Activated CD8-positive, alpha-beta memory T cell treated with anti-CD3 and anti-CD28 coated beads, Interleukin-2, amount 10 ng/mL, durations not matched to agents 7 days and 5 days (primary cell): ENCODE data around the gene SH3BGRL. TPM values are rescaled to one million over a fixed set of nuclear protein-coding genes. Genes with fewer than 3 reads are reported as not detected.

ENCODE experiments used
- ATAC-seq: fragments of 150-1000 bp; cut with Tn5 transposase; one replicate; pipeline ENCODE4 v1.10.0; 2021; ENCODE audit warnings: moderate library complexity
- CTCF ChIA-PET: fragments of 350-600 bp; sonication (Branson Sonifier 250); formaldehyde crosslinking; loops from one replicate; lab custom pipeline; 2021; ENCODE audit warnings: antibody characterized with exemption; lab: Charles Lee
- DNase-seq: peaks from one replicate; pipeline ENCODE4 v3.0.0-alpha.2; 2020
- H3K27ac Mint-ChIP-seq: one replicate; pipeline ENCODE4 v1.8.0; 2021; ENCODE audit warnings: mild to moderate bottlenecking, mixed read lengths
- H3K27me3 Mint-ChIP-seq: one replicate; pipeline ENCODE4 v1.8.0; 2021; ENCODE audit warnings: mixed read lengths
- H3K36me3 Mint-ChIP-seq: one replicate; pipeline ENCODE4 v1.8.0; 2021; ENCODE audit warnings: mild to moderate bottlenecking, mixed read lengths
- H3K4me1 Mint-ChIP-seq: one replicate; pipeline ENCODE4 v1.8.0; 2021; ENCODE audit warnings: mixed read lengths
- H3K4me3 Mint-ChIP-seq: one replicate; pipeline ENCODE4 v1.8.0; 2021; ENCODE audit warnings: mild to moderate bottlenecking, moderate library complexity, mixed read lengths
- H3K9me3 Mint-ChIP-seq: one replicate; pipeline ENCODE4 v1.8.0; 2022; ENCODE audit warnings: low read depth, mixed read lengths
- total RNA-seq, 2 experiments: library from RNA; stranded (reverse); gene quantifications; one replicate each; pipeline ENCODE4 v1.2.3, GENCODE V29; 2021

SH3BGRL gene
- total RNA-seq, 2 experiments from 2014 or later = 54.7 to 59.8 TPM

DNA sequence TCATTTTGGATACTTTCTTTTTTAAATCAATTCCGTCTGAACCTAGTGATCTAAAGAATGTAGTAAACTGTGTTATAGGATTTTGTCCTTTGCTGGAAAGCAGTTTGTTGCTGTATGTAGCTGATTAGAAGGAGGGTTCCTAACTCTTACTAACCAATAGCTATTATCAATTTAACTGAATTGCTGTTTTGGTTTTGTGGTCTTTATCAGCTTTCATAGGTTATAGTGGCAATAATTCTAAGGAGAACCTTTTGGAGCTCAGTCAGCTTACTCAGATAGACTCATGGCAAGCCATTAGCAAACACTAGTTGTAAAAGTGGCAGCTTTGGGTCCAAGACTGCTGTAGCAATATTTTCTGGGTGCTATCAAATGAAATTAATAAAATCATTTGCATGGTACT lies 29.6 kb downstream of the SH3BGRL start:
- no peaks in the 10 kb centered on the region for H3K4me1 Mint-ChIP-seq
- ATAC-seq = no peak
- peaks cover 12% of the 10 kb centered on the region for H3K36me3 Mint-ChIP-seq
- no peaks in the 10 kb centered on the region for H3K9me3 Mint-ChIP-seq
- no peak overlapping the region for H3K4me3 Mint-ChIP-seq
- CTCF ChIA-PET = no interaction called here
- no peak for DNase-seq
- no peaks in the 10 kb centered on the region for H3K27me3 Mint-ChIP-seq
- no peak overlapping the region for H3K27ac Mint-ChIP-seq

DNA sequence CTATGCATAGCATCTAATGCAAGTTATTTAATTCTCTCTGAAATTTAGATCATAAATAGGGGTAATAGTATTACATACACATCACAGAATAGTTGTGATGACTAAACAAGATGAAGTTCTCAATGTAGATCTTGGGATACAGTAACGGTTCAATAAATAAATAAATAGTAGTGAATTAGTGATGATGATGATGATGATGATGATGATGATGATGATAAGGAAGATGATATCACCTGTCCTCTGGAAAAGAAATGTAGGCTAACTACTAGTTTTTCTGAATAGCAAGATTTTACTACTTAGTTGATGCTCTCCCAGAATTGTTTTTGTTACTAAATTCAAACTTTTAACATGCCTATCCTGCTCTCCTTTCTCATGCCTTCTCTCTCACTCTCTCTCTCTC lies 30.3 kb downstream of the SH3BGRL start:
- ATAC-seq = no peak
- H3K4me3 Mint-ChIP-seq = no peak overlapping the region

DNA sequence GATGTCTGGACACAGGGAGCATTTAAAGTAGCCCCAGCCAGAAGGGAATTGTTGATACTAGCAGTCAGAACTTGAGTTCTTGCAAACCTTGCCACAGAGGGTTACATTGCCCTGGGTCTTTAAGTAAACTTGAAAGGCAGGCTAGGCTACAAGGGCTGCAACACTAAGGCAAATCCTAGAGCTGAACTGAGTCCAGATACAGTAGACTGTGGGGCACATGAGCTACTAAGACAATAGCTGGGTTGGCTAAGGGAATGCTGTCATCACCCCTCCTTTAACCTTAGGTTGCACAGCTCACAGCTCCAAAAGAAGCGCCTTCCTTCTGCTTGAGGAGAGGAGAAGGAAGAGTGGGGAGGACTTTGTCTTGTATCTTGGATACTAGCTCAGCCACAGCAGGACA lies 35.6 kb downstream of the SH3BGRL start:
- DNase-seq (no peak), ATAC-seq (no peak)
- Mint-ChIP-seq H3K4me1 (no peaks in the 10 kb centered on the region), H3K4me3 (no peak overlapping the region), H3K36me3 (peaks cover 53% of the 10 kb centered on the region), H3K9me3 (peaks cover 3% of the 10 kb centered on the region), H3K27me3 (no peaks in the 10 kb centered on the region), H3K27ac (no peak overlapping the region)
- CTCF ChIA-PET = no interaction called here

More for the DNA sequence above, 30.3 kb downstream of the SH3BGRL start:
- CTCF ChIA-PET = no interaction called here
- no peaks in the 10 kb centered on the region for H3K4me1 Mint-ChIP-seq
- H3K27me3 Mint-ChIP-seq = no peaks in the 10 kb centered on the region
- no peak for DNase-seq
- no peaks in the 10 kb centered on the region for H3K9me3 Mint-ChIP-seq
- peaks cover 19% of the 10 kb centered on the region for H3K36me3 Mint-ChIP-seq
- H3K27ac Mint-ChIP-seq = no peak overlapping the region

DNA sequence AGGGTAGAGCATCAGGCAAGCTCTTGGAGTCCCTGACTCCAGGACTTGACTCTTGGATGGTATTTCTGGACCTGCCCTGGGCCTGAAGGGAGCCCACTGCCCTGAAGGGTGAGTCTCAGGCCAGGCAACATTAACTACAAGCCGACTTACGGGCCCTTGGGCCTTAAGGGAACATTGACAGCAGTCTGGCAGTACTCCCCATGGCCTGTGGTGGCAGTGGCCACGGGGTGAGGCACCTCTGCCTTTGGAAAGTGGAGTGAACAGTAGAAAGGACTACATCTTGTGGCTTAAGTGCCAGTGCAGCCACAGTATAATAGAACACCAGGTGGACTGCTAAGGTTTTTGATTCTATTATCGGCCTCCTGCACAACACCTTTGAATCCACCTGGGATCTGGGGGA lies 36.3 kb downstream of the SH3BGRL start:
- Mint-ChIP-seq H3K4me3 (no peak overlapping the region), H3K4me1 (no peaks in the 10 kb centered on the region), H3K36me3 (peaks cover 57% of the 10 kb centered on the region), H3K27me3 (no peaks in the 10 kb centered on the region), H3K9me3 (peaks cover 3% of the 10 kb centered on the region), H3K27ac (no peak overlapping the region)
- ATAC-seq (no peak), DNase-seq (no peak)
- CTCF ChIA-PET = no interaction called here

DNA sequence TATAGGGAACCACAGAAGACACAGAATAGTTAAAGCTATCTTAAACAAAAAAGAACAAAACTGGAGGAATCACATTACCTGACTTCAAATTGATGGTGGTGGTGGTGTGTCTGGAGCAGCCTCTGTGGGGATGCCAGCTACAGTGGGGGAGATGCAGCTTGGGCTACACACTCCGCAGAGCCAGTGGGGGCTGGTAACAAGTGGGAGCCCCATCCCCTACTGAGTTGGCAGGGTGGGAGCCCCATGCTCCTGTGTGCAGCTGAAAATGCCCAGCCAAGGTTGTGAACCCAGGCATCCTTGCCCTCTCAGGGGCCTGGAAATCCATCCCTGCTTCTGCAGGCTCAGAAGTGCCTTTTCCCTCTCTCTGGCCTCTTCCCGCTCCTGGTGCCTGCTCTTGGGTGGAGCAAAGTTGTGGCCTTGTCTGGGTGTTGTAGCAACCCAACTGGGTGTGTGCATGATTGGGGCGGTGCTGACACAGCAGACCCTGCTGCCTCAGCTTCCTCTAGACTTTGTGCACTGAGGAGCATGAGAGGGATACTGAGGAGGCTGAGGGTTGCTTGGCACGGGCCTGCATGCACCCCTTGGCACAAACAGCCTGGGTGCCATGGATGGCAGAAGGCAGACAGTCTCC lies 38.9 kb downstream of the SH3BGRL start:
- no peaks in the 10 kb centered on the region for H3K27me3 Mint-ChIP-seq
- H3K9me3 Mint-ChIP-seq = peaks cover 3% of the 10 kb centered on the region
- peaks cover 53% of the 10 kb centered on the region for H3K36me3 Mint-ChIP-seq
- no peak overlapping the region for H3K27ac Mint-ChIP-seq
- no peaks in the 10 kb centered on the region for H3K4me1 Mint-ChIP-seq
- no peak overlapping the region for H3K4me3 Mint-ChIP-seq
- DNase-seq (no peak), ATAC-seq (no peak)
- CTCF ChIA-PET = no interaction called here

DNA sequence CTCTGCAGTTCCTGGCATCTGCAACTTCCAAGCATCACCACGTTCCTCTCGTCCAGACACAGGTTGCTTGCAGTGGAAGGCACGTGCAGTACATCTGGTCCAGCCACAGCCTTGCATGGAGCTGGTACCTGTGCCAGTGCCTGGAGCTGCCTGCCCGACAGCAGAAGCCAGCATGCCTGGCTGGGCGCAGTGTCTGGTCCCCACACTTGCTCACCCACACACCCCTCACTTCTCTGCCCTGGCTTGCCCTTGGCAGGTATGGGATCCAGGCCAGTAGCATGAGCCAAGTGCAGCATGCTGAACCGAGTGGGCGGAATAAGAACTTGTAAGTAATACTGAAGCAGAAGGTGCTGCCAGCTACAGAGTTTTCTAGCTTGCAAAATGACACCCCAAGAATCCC lies 39.9 kb downstream of the SH3BGRL start:
- Mint-ChIP-seq H3K36me3 (peaks cover 47% of the 10 kb centered on the region), H3K27ac (no peak overlapping the region), H3K4me1 (no peaks in the 10 kb centered on the region), H3K9me3 (peaks cover 3% of the 10 kb centered on the region), H3K27me3 (no peaks in the 10 kb centered on the region), H3K4me3 (no peak overlapping the region)
- ATAC-seq = no peak
- CTCF ChIA-PET = no interaction called here
- no peak for DNase-seq

DNA sequence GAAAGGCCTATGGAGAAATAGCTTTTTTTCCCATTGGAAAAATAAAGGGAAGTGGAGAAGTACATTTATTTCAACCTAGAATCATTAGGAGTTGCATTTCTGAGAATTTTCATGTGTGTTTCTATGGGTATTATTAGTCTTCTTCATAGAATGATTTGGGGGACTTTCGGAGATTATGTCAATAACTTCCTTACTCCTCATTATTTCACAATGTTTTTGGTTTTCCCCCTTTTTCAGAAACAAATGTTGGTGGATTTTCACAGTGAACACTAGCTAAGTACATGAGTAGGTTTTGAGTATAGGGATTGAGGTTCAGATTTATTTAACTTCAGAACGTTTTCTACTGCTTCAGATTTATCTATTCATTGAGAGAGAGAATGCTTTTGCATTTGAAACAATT lies 54.0 kb downstream of the SH3BGRL start:
- Mint-ChIP-seq H3K9me3 (no peaks in the 10 kb centered on the region), H3K27me3 (no peaks in the 10 kb centered on the region), H3K27ac (no peak overlapping the region), H3K4me1 (no peaks in the 10 kb centered on the region), H3K4me3 (no peak overlapping the region), H3K36me3 (peaks cover 4% of the 10 kb centered on the region)
- ATAC-seq (no peak), DNase-seq (no peak)
- CTCF ChIA-PET = no interaction called here

DNA sequence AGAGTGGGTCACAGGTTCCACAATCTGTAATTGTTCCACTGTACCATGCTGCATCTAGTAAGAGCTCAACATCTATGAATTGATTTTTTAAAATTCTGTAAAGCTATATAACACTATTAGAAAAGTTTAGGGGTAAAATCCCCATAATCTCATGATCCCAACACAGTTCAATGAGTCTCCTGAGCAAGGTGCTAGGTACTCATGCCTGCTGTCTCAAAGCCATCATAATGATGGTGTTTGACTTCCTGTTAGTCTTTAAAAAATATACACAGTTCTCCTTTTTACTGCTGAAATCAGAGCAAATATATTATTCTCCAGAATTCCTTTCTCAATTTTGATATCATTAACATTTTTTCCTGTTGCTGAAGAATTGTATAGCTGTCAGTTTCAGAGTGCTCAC lies 55.9 kb downstream of the SH3BGRL start:
- CTCF ChIA-PET = no interaction called here
- peaks cover 4% of the 10 kb centered on the region for H3K36me3 Mint-ChIP-seq

DNA sequence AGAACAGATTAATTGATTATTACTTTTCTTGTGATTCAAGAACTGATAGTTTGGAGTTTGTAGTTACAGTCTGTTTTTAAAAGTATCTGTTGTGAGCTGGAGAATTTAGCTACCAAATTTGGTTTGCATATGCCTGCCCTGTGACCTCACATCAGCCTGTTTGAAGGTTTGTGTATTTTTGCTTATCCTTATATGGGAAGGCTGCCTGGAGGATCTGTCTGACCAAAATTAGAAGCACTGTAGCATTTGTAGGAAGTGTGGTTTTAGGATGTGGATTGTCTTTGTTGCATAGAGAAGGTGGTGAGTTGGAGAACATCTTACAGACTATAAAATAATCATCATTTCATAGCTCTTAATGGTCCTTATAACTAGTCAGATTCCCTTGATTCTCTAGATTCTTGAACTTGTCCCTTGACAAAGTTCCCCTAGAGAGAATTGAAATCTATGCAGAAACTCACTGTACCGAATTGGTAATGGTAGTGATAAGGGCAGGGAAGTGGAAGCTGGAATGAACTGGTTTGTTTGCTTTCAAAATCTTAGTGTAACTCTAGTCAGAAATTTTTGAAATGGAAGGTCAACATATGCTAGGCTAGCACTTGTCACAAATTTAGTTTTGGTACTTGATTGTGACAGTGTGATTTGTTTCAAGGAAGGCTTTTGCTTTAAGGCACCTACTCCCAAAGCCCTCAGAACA lies 57.3 kb downstream of the SH3BGRL start:
- Mint-ChIP-seq H3K4me3 (no peak overlapping the region), H3K36me3 (no peaks in the 10 kb centered on the region), H3K27me3 (no peaks in the 10 kb centered on the region), H3K4me1 (no peaks in the 10 kb centered on the region), H3K27ac (no peak overlapping the region), H3K9me3 (no peaks in the 10 kb centered on the region)
- CTCF ChIA-PET = no interaction called here
- ATAC-seq (no peak), DNase-seq (no peak)

More for the DNA sequence above, 55.9 kb downstream of the SH3BGRL start:
- Mint-ChIP-seq H3K4me1 (no peaks in the 10 kb centered on the region), H3K9me3 (no peaks in the 10 kb centered on the region), H3K27me3 (no peaks in the 10 kb centered on the region), H3K27ac (no peak overlapping the region), H3K4me3 (no peak overlapping the region)
- ATAC-seq (no peak), DNase-seq (no peak)

DNA sequence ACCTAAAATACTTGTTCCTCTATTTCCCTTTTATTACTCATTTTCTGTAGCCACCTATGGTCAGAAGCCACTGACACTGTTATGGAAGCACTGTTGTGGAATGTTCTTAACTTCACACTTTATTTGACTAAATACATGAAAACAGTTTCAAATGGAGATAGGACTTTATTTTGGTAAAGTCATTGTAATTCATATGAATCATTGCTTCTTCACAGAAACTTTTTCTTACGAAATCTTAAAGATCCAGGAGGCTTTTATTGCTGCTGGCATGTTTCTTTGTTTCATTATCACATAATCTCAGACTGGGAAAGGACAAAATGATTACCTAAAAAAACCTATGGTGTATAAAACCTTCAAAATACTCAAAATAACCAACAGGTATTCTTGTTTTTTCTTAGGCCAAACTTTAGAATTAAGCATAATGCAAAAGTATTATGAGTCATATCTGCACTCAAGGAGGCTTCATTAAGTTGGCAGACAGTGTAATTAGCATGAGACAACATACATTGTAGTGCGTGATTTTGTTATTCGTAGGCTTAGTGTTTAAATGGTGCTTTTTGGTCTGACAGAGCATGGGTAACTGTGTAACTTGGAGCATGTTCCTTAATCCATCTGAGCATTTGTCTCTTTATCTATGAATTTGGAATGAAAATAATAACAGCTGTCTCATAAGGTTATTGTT lies 58.0 kb downstream of the SH3BGRL start:
- no peak for DNase-seq
- no peak for ATAC-seq
- H3K4me3 Mint-ChIP-seq = no peak overlapping the region
- H3K36me3 Mint-ChIP-seq = no peaks in the 10 kb centered on the region
- CTCF ChIA-PET = no interaction called here
- no peaks in the 10 kb centered on the region for H3K4me1 Mint-ChIP-seq
- H3K27ac Mint-ChIP-seq = no peak overlapping the region
- no peaks in the 10 kb centered on the region for H3K27me3 Mint-ChIP-seq
- no peaks in the 10 kb centered on the region for H3K9me3 Mint-ChIP-seq

DNA sequence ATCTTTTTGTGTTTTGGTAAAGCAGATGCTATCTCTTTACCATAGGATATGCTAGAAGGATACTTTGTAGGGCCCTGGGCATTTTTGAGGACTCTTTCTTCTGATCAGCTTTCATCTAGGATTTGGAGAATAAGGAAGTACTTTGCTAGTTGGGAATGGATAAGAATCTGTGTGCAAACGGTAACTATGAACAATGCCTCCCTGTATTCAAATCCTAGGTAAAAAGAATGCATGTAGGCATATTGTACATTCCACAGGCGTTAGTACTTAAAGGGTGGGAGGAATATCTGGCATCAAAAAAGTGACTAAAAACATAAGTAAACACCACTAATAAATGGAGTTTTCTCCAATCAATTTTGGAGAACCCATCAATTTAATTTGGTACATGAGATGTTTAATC lies 59.7 kb downstream of the SH3BGRL start:
- Mint-ChIP-seq H3K36me3 (peaks cover 10% of the 10 kb centered on the region), H3K27ac (no peak overlapping the region), H3K4me3 (no peak overlapping the region), H3K27me3 (no peaks in the 10 kb centered on the region), H3K9me3 (no peaks in the 10 kb centered on the region), H3K4me1 (no peaks in the 10 kb centered on the region)
- ATAC-seq = no peak
- no peak for DNase-seq
- CTCF ChIA-PET = no interaction called here

DNA sequence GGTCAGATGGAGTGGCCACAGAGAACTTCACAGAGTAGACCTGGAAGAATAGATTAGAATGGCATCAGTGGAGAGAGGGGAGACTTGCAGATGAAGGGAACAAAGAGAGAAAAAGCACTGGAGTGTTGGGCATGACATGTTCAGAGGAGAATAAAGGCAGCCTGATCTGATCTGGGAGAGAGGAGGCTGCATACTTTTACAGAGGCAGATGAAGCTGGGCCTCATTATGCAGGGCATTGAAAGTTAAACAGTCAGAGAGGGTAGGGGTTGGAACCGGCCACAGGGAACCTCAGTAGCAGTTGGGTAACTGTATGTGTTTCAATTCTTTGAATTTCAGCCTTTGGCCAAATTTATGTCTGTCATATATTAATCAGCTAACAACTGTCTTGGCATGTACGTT lies 61.2 kb downstream of the SH3BGRL start:
- ATAC-seq = no peak
- Mint-ChIP-seq H3K4me1 (peaks cover 4% of the 10 kb centered on the region), H3K36me3 (peaks cover 13% of the 10 kb centered on the region), H3K27me3 (no peaks in the 10 kb centered on the region), H3K27ac (no peak overlapping the region), H3K9me3 (no peaks in the 10 kb centered on the region), H3K4me3 (no peak overlapping the region)
- no peak for DNase-seq
- CTCF ChIA-PET = no interaction called here

DNA sequence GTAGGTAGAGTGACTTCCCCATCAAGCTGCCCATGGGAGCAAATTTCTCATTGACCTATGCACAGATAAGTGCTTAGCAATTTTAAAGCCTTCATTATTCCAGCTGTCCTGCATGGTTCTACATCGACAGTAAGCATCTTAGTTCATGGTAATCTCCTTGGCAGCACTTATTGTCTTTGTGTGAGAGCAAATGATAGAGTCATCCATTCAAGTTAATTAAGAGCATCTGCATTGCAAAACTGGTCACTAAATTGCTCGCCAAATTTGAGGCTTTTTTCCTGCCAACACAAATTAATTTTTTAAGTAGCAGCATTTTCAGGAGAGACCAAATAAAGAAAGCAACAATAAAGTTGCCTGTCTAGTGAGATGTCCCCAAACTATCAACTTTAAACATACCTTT lies 76.7 kb downstream of the SH3BGRL start:
- Mint-ChIP-seq H3K4me3 (no peak overlapping the region), H3K9me3 (peaks cover 2% of the 10 kb centered on the region), H3K27me3 (no peaks in the 10 kb centered on the region), H3K4me1 (no peaks in the 10 kb centered on the region), H3K27ac (no peak overlapping the region), H3K36me3 (peaks cover 38% of the 10 kb centered on the region)
- DNase-seq = no peak
- CTCF ChIA-PET = no interaction called here
- ATAC-seq = no peak

DNA sequence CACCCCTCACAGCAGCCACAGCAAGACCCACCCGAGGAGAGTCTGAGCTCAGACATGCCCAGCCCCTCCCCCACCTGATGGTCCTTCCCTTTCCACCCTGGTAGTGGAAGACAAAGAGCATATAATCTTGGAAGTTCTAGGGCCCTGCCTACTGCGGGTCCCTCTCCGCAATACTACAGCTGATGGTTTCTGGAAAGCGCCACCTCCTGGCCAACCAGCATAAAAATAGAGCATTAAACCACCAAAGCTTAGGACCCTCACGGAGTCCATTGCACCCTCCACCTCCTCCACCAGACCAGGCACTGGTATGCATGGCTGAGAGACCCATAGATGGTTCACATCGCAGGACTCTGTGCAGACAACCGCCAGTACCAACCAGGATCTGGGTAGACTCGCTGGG lies 78.2 kb downstream of the SH3BGRL start:
- ATAC-seq (no peak), DNase-seq (no peak)
- Mint-ChIP-seq H3K4me1 (no peaks in the 10 kb centered on the region), H3K9me3 (peaks cover 7% of the 10 kb centered on the region), H3K36me3 (peaks cover 40% of the 10 kb centered on the region), H3K27me3 (no peaks in the 10 kb centered on the region), H3K4me3 (no peak overlapping the region), H3K27ac (no peak overlapping the region)
- CTCF ChIA-PET = no interaction called here
